ENCODE data around the gene IGDCC3.

The IGDCC3 gene

DNA sequence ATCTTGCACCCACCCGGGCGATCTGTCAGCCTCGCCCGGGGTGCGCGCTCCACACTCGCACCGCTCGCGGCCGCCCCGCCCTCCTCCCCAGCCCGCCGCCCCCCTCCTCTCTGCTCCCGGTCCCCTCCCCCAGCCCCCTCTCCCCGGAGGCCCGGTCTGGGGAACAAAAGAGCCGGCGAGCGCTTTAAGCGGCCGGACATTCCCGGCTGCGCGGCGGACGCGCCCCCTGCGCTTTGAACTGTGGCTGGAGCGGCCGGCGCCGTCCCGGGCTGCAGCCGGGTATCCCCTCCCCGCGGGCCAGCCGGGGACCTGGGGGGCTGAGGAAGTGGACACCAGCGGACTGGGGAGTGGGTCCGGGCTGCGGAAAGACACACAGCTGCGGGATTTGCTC lies at the start of gene IGDCC3:
TSS of gene IGDCC3 (minus strand) at position 27 of the 391 bp plus-strand sequence. CDS start 214 bp downstream, outside the sequence.
- ATAC-seq, result no peak
- no peaks in the 10 kb centered on the region for H3K36me3 Mint-ChIP-seq
- H3K9me3 Mint-ChIP-seq, result no peaks in the 10 kb centered on the region

DNA sequence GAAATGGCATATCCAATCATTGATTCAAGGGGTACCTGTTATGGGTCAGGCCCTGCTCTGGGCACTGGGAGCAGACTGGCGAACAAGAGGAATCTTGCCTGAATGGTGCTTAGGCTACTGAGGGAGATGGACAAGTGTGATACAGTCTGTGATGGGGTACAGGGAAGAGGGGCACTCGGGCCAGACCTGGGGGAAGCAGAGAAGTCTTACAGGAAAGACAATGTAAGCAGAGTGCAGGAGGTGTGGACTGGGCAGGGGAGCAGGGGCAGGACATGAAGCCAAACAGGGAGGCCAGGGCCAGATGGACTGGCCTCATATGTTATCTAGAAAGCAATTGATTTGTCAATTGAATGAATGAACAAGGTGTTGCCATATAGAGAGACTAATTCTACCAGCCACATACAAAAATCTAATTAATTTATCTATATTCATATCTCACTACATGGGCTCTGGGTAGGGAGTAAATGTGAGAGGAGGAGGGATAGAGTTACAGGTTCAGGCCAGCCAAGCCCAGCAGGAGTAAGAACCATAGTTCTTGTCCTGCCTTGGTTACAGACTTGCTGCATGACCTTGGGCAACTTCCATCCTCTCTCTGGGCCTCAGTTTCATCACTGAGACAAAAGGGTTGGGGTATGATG lies 48.5 kb upstream of the IGDCC3 start:
- no peak overlapping the region for H3K4me3 Mint-ChIP-seq
- no peaks in the 10 kb centered on the region for H3K9me3 Mint-ChIP-seq
- peaks cover 21% of the 10 kb centered on the region for H3K4me1 Mint-ChIP-seq

More for the DNA sequence above, at the start of gene IGDCC3:
- H3K4me1 Mint-ChIP-seq, result peaks cover 18% of the 10 kb centered on the region
- H3K4me3 Mint-ChIP-seq, result peak within 1 kb of the TSS; percentile 66
- no peak within 1 kb of the TSS for H3K27ac Mint-ChIP-seq
- DNase-seq (ENCODE audit: low spot score in 2 of 2), result no peak

DNA sequence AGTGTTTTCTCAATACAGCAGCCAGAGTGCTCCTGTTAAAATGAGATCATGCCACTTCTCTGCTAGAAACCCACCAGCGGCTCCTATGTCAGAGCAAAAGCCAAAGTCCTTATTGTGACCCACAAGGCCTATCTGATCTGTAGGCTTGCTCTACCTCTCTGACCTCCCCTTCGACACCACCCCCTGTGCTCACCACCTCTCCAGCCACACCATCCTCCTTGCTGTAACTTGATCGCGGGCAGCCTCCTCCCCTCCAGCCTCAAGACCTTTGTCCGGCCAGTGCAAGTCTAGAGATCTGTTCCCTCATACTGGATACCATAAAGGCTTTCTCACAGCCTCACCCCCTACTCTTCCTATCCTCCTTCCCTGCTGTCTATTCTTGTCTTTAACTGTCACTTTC lies 46.9 kb upstream of the IGDCC3 start:
- ATAC-seq (no peak), DNase-seq (ENCODE audit: low spot score in 2 of 2) (no peak)
- no peaks in the 10 kb centered on the region for H3K36me3 Mint-ChIP-seq
- H3K4me1 Mint-ChIP-seq, result peaks cover 21% of the 10 kb centered on the region
- H3K27ac Mint-ChIP-seq, result no peak overlapping the region
- no peak overlapping the region for H3K4me3 Mint-ChIP-seq
- H3K9me3 Mint-ChIP-seq, result no peaks in the 10 kb centered on the region

More for the DNA sequence above, 48.5 kb upstream of the IGDCC3 start:
- no peaks in the 10 kb centered on the region for H3K36me3 Mint-ChIP-seq
- no peak overlapping the region for H3K27ac Mint-ChIP-seq
- no peak for ATAC-seq
- DNase-seq (ENCODE audit: low spot score in 2 of 2), result no peak

DNA sequence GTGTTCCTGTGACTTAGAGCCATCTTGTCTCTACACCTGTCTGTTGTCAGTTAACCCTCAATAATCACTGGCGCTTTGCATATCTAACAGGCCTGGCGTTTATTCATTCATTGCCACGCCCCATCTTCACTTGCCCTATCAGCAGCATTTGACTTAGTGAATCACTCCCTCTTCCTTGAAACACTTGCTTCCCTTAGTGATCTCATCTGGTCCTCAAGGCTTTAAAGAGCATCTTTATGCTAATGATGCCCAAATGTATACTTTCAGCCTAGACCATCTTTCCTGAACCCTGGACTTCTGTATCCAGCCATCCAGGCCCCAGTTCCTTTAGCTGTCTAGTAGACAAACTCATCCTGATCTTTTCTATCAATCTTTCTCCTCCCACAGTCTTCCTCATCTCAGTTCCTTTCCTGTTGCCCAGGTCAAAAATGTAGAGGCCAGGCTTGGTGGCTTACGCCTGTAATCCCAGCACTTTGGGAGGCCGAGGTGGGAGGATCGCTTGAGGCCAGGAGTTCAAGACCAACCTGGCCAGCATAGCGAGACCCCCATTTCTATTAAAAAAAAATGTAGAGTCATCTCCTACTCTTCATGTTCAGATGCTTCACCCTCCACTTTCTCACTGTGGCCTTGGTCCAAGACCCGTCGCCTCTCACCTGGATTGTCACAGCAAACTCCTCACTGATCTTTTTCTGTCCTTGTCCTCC lies 46.3 kb upstream of the IGDCC3 start:
- Mint-ChIP-seq H3K27ac (no peak overlapping the region), H3K36me3 (no peaks in the 10 kb centered on the region), H3K4me3 (peak overlapping the region; percentile 82), H3K9me3 (no peaks in the 10 kb centered on the region), H3K4me1 (peaks cover 21% of the 10 kb centered on the region)
- DNase-seq (ENCODE audit: low spot score in 2 of 2), result no peak
- no peak for ATAC-seq

DNA sequence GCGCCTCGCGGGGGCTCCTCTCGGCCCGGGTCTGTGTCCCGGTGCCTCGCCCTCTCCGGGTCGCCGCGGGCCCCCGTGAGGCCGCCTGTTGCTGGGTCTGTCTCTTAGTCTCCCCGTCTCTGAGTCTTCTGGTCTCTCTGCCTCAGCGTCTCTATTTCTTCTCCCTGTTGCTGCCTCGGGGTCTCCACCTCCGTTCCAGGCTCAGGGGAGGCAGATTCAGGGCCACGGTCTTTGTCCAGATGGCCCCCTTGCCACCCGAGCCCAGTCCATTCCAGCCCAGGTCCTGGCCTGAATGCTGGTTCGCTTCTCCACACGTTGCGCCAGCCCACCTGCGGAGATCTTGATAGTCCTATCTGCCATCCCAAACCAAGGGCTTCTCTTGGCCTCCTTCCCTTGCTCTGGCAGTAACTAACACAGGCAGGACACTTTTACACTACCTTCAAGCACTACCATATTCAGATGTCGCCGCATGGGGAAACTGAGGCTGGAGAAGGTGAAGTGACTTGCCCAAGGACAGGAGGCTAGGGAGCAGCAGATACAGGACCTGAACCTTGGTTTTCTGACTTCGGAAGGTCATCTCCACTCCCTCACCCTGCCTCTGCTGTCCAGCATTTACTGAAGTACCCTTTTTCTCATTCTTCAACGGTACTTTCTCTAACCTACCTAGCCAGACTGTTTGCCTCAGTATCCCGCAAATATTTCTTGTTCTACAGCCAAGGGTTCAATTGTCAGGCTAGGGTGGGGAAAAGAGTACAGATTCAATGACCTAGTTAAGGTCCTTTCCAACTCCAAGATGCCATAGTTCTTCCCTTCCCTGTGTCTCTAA lies 45.6 kb upstream of the IGDCC3 start:
- H3K4me3 Mint-ChIP-seq, result peak overlapping the region; percentile 82
- no peak overlapping the region for H3K27ac Mint-ChIP-seq
- H3K9me3 Mint-ChIP-seq, result no peaks in the 10 kb centered on the region
- no peaks in the 10 kb centered on the region for H3K36me3 Mint-ChIP-seq
- peaks cover 21% of the 10 kb centered on the region for H3K4me1 Mint-ChIP-seq
- DNase-seq (ENCODE audit: low spot score in 2 of 2) (no peak), ATAC-seq (no peak)

DNA sequence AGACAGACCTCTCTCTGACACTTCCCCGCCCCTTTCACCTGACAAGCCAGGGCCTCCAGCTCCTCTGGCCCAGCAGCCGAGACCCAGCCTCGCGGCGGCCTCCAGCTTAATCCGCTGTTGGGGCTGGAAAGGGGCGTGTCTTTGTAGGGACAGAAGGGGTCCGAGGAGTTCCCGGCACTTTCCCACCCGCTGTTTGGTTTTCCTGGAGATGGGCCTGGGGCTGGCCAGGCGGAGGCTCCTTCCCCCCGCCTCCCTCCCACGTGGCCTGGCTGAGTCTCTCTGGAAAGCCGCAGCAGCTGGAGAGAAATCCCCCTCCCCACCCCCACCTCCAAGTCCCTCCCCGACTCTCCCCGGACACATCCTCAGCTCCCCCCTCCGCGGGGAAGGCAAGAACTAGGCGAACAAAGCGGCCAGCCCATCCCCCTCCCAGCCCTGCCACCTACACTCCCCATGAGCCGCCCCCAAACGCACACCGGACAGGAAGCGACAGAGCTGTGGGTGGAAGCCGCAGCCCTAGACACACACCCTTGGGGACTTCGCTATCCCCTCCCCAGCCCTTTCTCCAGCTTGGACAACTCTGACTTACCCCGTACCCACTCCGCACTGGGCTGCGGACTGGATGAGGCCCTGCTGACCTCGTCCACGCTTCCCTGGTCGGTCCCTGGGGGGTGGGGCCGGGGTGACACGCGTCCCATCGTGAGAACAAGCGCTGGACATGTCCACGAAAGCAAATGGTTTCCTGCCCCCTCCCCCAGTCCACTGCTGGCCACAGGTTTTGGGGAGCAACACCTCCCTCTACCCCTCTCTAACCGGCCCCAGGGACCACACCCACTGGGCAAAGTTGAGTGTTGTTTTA lies 43.8 kb upstream of the IGDCC3 start:
- ATAC-seq, result peak; percentile 42
- Mint-ChIP-seq H3K4me1 (peaks cover 21% of the 10 kb centered on the region), H3K36me3 (no peaks in the 10 kb centered on the region), H3K9me3 (no peaks in the 10 kb centered on the region), H3K27ac (no peak overlapping the region), H3K4me3 (peak overlapping the region; percentile 82)
- no peak for DNase-seq (ENCODE audit: low spot score in 2 of 2)

DNA sequence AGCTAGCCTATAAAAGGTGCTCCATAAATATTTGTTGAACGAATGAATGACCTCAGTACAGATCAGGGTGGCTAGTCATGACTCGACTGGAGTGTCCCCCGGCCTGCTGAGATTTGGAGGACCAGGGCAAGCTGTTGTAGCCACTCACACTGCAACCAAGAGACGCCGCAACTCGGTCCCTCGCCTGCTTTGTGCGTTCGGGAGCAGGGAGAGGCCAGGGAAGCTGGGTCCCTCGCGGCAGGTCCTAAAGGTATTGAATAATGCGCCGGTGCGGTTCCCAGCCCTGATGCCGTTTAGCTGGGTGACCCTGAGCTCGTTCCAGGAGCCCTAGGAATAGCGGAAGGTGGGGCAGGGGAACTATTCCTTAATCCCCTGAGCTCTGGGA lies 43.2 kb upstream of the IGDCC3 start:
- Mint-ChIP-seq H3K36me3 (no peaks in the 10 kb centered on the region), H3K9me3 (no peaks in the 10 kb centered on the region), H3K27ac (no peak overlapping the region), H3K4me3 (peak overlapping the region; percentile 82), H3K4me1 (peaks cover 21% of the 10 kb centered on the region)
- ATAC-seq (no peak), DNase-seq (ENCODE audit: low spot score in 2 of 2) (no peak)

DNA sequence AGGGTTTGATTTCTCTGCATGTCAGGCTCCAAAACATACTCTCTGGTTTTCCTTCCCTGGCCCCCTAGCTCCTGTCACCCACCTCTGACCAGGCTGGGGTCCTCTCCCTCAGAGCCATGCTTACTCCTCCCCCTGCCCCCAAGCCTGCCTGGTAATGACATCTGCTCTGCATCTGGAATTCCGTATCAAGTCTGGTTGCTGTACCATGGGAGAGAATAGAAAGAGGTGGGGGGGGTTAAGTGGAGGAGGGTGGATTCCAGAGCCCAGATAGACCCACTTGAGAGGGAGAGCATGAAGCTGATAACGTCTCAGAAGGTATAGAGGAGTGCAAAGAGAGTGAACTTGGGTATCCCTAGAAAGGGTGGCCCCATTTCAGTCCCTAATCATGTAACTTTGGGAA lies 40.8 kb upstream of the IGDCC3 start:
- Mint-ChIP-seq H3K27ac (no peak overlapping the region), H3K4me3 (no peak overlapping the region), H3K4me1 (peaks cover 17% of the 10 kb centered on the region), H3K36me3 (no peaks in the 10 kb centered on the region), H3K9me3 (no peaks in the 10 kb centered on the region)
- ATAC-seq (no peak), DNase-seq (ENCODE audit: low spot score in 2 of 2) (no peak)

DNA sequence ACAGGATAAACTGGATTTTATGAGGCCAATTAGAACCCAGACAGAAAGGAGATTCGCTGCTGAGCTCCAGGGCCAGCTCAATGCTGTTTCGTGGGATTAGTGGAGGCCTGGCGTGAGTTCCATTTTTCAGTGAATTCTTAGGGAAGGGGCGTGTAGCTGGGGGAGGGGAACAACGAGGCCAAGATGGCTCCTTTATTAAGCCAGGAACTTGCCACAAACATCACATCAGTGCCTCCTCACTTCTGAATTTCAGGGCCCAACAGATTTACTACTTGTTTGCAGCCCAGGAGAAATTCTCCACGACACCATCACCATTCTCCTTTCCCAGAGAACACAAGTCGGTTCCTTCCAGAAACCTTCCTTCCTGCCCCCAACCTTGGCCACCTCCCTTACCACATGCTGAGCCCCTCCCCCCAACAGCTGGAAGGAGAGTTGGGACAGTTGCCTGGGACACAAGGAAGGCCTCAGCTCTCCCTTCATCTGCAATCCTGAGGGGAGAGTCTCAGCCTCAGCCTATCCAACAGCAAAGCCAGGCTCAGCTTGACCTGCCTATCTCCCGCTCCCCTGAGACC lies 39.1 kb upstream of the IGDCC3 start:
- Mint-ChIP-seq H3K36me3 (no peaks in the 10 kb centered on the region), H3K4me3 (no peak overlapping the region), H3K9me3 (no peaks in the 10 kb centered on the region), H3K4me1 (peaks cover 4% of the 10 kb centered on the region), H3K27ac (no peak overlapping the region)
- ATAC-seq, result no peak
- no peak for DNase-seq (ENCODE audit: low spot score in 2 of 2)

DNA sequence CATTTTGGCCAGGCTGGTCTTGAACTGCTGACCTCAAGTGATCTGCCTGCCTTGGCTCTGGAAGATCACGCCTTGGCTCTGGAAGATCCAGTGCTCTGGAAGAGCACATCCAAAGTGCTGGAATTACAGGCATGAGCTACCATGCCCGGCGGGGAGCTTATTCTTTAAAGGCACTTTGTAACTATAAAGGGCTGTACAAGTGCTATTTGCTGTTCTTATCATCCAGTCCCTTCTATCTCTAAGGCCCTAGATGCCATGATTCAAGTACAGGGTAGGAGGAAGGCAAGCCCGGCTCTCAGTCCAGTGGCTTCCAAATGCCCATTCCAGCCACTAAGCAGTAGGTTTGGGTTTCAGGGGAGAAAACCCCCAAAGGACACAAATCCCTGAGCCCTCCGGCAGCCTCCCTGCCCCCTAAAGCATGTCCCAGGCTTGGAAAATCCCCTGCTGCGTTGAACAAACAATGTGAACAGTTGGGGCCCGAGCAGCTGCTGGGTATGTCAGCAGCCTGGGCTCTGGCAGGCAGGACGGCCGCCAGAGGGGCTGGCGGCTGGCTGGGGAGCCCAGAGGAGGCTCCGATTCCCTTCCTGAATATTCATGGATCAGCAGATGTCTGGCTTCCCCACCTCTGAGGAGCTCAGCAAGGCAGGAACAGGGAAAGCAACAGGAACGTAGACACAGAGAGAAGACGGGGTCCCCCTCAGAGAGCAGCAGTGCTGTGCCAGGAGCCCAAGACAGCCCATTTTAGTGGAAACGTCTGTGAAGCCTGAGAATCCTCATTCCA lies 37.2 kb upstream of the IGDCC3 start:
- DNase-seq (ENCODE audit: low spot score in 2 of 2), result no peak
- H3K9me3 Mint-ChIP-seq, result no peaks in the 10 kb centered on the region
- H3K4me1 Mint-ChIP-seq, result no peaks in the 10 kb centered on the region
- no peak for ATAC-seq
- no peaks in the 10 kb centered on the region for H3K36me3 Mint-ChIP-seq
- H3K4me3 Mint-ChIP-seq, result no peak overlapping the region
- H3K27ac Mint-ChIP-seq, result no peak overlapping the region

DNA sequence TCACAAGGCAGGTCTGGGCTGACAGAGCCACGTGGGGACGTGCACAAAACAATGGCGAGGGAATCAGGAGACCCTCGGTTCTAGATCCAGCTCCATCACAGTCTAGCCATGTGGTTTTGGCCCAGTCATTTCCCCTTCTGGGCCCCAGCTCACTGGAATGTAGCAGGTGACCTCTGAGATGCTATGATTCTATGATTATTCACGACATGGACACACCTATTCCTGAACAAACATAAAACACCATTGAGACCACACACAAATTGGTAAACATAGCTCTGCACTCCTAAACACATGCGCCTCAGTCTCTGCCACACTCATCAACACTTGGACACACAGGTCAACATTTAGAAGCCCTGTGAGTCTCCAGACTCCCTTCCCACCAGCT lies 36.0 kb upstream of the IGDCC3 start:
- ATAC-seq (no peak), DNase-seq (ENCODE audit: low spot score in 2 of 2) (no peak)
- Mint-ChIP-seq H3K9me3 (no peaks in the 10 kb centered on the region), H3K36me3 (no peaks in the 10 kb centered on the region), H3K4me3 (no peak overlapping the region), H3K4me1 (peaks cover 7% of the 10 kb centered on the region), H3K27ac (no peak overlapping the region)

DNA sequence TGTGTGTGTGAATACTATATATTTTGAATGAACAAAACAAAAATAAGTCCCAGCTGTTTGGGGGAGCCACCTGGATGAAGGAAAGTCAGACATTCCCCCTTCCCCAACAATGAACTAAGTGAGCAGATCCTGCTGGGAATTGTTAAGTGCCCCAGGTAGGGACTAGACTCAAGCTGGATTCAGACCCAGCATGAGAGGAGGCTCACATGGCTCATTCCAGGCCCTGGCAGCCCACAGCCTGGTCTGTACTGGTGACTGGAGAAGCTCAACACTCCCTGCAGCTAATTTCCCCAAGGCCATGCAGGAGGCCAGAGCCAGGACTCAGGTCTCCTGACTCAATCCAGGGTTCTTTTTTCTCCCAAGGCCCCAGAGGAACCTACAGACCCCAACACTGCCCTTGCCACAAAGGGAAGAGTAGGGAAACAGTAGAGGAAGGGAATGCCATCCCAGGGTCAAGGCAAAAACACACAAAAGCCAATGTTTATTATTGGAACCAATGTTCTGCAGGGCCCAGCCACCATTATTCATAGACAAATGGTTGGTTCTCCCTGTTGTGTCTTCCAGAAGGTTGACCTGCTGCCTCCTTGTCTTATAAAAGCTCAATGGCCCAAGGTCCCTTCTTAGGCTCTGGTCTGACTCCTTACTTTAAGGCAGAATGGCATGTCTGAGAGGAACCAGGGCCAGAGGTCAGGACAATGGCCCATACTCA lies 35.4 kb upstream of the IGDCC3 start:
- no peak overlapping the region for H3K27ac Mint-ChIP-seq
- no peak overlapping the region for H3K4me3 Mint-ChIP-seq
- no peaks in the 10 kb centered on the region for H3K9me3 Mint-ChIP-seq
- H3K36me3 Mint-ChIP-seq, result no peaks in the 10 kb centered on the region
- ATAC-seq (no peak), DNase-seq (ENCODE audit: low spot score in 2 of 2) (no peak)
- peaks cover 7% of the 10 kb centered on the region for H3K4me1 Mint-ChIP-seq

DNA sequence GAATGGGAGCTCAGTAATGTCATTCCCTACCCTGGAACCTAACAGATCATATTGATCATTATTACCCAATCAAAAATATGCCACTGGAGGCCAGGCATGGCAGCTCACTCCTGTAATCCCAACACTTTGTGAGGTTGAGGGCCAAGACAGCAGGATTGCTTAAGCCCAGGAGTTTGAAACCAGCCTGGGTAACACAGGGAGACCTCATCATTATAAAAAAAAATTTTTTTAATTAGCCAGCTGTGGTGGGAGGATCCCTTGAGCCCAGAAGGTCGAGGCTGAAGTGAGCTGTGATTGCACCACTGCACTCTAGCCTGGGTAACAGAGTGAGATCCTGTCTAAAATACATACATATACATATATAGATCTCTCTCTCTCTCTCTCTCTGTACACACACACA lies 34.8 kb upstream of the IGDCC3 start:
- H3K36me3 Mint-ChIP-seq, result no peaks in the 10 kb centered on the region
- H3K27ac Mint-ChIP-seq, result no peak overlapping the region
- no peak for DNase-seq (ENCODE audit: low spot score in 2 of 2)
- H3K4me1 Mint-ChIP-seq, result peaks cover 7% of the 10 kb centered on the region
- H3K4me3 Mint-ChIP-seq, result no peak overlapping the region
- H3K9me3 Mint-ChIP-seq, result no peaks in the 10 kb centered on the region
- no peak for ATAC-seq
